HG03025 (cell line): ENCODE results near the gene TIMM22.

Experiments
- ATAC-seq: cut with Tn5 transposase; IDR thresholded peaks from one replicate; pipeline ENCODE4 v1.9.1; 2021; ENCODE audit warnings: mild to moderate bottlenecking, moderate library complexity; ENCODE audit not compliant: unreplicated experiment, low FRiP score

Gene TIMM22

DNA sequence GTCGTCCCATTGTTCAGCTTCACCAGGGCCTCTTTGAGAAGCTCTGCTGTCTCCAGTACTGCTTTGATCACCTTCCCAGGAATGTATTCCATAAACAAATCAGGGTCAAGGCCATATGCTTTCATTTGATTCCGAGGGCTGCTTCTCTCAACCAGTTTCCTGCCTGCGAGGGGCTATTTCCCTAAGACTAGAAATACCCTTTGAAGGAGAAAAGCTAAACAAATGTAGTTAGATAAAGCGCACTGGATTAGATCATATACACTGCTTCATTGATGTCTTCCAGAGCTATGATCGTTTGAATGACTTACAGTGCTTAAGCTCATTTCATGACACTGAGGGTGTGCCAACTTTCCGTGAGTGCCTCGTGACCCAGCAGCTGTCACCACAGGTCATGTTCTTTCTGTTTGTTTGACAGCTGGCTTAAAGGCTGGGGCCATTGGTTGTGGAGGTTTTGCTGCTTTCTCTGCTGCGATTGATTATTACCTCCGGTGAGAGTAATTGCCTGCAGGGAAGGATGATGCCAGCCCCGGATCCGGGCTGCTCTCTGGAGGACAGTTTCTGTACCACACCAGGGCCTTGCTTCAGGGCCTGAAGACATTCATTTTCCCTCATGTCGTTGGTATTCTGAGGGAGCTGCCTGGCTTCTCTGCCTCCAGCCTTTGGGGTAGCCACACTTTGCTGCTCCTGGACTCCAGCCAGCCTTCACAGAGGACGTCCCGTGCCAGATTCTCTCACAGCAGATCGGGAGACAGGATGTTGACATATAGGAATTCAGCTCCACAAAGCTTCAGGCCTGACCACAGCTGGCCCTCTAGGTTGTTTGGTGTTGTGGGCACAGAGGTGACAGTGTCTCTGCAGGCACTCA lies 3.9 kb downstream of the TIMM22 start:
- ATAC-seq, result no peak

DNA sequence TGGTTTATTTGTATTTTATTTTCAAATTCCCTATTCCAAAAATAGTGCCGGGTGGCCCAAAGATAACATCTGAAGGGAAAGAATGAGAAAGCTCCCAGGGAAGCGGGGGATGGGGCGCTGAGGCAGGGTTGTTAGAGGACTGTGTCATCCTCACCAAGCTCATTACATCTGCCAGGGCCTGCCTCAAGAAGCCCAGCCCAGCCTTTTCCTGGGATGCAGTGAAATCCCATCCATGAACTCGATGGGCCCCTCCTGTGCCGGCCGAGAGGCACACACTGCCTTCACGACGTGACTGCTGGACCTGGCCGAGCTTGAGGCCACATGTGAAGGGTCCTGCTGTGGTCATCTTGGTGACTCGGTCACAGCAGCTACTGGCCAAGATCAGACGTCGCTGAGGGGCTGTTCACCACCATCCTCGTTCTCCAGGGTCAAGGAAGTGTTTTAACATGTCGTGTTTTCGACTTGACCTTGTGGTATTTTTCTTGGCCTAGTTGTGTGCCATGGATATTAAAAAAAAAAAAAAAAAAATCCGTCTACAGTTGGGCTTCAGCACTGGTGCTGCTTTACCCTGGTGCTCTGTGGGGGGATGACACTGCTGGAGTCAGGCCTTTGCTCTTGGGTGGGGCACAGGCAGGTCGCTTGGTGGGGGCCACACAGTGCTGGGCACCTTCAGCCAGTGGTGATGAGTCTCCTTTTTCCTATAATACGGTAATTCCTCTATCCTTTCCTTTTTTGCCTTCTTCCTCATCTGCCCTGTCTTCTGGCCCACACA lies 4.9 kb downstream of the TIMM22 start:
- ATAC-seq, result no peak

DNA sequence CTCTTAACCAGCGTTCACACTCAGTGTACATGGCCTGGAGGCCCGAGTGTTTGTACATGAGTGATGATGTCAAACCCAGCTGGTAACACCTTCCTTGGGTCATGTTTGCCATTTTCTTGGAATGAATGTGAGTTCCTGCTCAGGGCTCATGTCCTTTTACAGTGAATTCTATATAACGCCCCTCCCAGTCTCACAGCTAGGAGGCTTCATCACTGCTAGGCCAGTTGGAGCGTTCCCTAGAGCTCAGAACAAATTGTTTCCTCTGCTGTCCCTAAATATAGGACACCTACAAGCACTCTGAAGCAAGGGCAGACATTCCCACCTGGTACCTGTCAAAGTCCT lies 5.5 kb downstream of the TIMM22 start:
- ATAC-seq, result no peak

DNA sequence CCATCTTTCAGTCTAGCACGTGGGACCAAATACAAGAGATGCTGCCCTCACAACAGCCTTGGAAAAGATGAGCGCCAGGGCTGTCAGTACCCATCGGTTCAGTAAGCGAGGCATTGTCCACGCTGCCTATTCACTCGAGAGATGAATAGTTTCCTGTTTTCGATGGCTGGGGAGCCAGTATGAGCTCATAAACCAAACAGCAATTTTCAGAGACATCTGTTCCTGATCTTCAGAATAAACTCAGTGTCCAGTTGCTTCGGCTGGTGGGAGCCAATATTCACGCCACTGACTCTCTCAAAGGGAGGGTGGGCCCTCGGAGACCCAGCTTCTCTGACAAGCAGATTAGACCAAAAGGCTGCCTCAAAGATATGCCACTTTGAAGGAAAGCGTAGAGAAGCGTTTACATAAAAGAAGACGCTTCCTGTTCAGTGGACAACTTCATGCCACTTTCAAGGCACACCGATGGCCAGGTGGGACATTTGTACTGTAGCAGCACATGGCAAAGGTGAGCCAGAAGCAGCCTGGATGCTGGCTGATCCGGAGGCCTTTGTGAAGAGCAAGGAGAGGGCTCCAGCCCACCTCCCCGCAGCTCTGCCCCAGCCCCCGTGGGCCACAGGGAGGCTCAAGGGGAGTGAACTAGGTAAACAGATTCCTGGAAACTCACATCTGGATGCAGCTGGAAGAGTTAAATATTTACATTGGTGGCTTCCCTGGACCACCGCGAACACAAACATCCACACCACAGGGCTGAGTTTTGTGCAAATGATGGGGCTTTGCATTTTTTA lies 6.0 kb downstream of the TIMM22 start:
- no peak for ATAC-seq

DNA sequence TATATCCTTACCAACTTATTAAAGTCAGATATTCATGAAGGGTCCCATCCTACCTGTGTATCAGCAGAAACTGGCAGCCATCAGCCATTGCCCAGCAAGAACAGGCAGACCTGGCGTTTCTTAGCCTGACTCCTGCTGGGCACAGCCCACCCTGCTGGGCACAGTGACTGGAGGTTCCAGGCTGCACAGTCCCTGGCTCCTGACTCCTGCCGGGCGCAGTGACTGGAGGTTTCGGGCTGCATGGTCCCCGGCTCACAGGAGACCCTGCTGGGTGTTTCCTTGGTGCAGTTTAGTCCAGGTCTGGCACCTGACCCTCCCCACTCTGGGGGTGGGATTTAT lies 6.7 kb downstream of the TIMM22 start:
- no peak for ATAC-seq

DNA sequence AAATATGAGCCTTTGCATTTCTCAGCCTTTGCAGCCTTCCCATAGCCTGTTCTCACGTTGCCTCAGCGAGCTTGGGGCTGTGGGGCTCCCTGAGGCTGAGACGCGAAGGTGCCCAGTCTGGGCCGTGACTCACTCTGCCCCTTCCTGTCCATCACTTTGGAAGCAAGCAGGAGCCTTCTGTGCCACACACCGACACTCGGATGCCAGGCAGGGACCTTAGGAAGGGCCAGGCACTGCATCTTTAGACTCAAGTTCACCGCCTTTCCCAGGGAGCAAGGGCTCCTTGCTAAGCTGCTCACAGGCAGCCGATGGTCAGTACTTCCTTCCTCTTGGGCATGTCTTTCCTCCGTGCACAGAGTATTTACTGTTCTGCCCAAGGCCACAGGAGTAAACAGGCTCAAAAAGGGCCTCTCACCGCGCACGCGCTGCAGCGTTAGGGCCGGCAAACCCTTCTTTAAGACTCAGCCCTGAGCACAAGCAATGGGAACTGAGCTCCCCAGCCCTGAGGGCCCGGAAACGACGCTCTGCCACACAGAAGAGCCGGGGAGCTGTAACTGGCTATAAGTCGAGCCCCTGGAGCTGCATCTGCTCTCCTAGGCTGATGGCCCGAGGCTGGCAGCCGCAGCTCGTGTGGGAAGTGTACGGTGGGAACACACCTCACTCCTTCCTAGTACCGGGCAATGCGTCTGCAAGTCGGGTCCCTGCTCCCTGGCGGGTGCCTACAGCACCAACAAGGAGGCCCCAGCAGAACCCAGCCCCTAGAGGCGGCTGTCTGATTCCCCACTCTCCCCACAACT lies 7.2 kb downstream of the TIMM22 start:
- no peak for ATAC-seq

DNA sequence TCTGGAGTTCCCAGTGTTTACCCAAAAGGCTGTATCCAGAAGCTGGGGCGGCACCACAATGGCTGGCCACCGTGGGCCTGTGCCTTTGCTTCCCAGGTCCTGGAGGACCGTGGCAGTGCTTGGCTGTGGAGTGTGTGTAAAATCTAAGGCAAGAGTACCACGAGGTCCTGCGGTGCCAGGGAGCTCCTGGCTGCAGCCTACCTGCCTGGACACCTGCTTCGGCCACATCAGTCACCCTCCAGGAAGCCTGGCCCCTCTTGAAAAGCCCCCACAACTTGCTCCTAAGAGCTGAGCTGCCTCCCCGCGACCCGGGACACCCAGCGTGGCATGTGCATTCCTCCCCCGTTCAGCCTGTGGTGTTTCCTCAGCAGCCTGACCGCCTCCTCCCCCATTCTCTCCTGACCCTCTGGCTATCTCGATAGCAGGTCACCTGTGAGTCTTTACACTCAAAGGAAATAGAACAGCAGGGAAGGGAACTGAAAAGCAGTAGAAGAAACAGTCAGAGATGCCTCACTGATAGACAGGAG lies 7.9 kb downstream of the TIMM22 start:
- ATAC-seq, result no peak

DNA sequence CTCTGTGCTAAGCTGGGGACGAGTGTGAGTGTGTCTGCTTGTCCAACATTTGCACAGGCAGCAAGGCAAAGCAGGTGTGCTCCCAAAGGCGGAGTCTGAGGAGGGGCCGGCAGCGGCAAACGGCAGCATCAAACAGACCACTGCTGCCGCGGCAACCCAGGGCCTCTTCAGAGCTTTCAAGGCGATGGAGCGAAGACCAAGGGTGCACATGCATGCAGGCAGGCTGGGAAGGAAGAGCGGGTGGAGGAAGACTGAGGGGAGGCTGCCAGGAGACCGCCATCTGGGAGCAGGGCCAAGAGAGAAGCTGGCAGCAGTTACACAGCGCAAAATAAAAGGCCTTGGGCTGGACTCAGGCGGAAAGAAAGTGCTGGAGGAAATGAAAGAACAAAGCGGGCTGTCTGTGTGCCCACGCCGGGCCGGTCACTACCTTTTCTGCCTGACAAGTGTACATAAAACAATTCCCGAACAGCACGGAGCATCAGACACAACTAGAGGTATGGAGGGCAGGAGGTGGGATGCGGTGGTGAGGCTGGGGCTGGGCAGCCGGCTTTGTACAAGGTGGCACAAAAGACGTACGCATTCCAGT lies 8.5 kb downstream of the TIMM22 start:
- no peak for ATAC-seq

DNA sequence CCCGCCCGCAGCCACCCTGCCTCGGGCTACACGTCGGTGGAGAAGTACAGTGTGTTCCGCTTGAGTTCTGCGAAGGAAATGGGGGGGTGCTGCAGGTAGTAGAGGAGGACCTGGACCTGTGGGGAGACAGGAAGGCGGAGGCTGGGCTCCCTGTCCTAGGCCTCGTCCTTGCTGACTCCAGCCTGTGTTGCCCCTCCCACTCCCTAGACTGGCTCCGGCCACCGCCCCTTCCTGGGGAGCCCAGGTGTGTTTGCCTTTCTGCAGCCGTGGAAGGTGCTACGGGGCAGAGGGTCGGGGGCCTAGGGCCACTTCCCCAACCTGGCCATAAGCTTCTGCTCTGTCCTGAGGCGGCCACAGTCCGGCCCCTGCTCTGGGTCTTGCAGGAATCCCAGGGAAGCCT lies 9.1 kb downstream of the TIMM22 start:
- no peak for ATAC-seq

DNA sequence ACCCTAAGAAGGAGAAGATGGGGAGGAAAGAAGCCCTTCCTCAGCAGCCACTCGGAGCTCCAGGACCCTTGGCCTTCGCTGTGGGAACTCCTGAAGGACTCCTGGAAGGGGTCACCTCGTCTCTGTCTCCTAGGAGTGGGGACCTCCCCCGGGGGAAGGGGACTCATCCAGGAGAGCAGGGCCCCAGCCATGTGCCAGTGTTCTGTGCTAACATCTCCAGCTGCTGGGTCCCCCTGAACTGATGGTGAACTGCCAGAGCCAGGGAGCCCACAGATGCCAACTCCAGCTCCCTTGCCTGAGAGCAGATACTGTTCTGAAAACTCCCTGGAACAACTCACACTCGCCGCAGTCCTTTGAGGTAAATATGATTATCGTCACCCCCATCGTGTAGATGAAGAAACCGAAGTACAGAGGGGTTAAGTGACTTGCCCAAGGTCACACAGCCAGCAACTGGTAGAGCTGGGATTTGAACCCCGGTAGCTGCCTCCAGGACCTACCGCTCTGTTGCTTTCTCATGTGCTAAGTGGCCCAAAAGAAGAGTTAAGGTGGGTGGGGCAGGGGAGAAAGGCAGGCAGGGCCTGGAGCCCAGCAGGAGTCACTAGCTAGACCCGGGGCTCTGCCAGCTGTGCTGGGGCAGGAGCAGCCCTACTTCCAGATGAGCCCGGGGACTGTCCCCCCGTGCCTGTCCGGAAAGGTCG lies 10.5 kb downstream of the TIMM22 start:
- ATAC-seq, result no peak

DNA sequence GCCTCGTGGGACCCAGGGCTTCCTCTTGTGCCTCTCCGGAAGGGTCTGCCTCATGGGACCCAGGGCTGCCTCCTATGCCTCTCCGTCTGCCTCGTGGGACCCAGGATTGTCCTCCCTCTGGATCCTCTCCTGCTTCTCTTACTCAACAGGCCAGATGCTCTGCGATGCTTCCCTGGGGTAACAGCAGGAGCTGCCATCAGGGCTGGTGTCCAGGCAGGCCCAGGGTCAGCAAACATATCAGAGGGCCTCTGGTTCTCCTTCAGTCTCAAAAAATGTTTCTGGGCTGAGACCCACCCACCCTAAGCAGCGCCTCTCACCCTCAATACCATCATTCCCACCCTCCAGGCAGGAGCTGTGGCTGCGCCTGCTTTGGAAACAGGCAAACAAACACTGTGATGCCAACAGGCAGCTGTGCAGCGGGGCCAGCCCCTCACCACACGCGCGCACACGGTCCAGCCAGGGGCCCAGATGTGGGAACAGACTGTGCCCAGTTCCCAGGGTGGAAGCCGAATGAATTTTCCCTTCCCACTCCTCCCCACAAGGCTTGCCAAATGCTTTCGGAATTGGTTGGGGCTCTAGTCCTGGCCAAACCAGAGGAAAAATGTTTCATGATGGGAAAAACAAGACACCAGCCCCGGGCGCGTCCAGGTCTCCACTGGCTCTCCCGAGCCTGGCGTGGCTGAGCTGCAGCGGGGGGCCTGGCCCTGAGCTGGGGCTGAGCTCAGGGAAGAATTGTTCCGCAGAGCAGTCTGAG lies 11.3 kb downstream of the TIMM22 start:
- no peak for ATAC-seq

DNA sequence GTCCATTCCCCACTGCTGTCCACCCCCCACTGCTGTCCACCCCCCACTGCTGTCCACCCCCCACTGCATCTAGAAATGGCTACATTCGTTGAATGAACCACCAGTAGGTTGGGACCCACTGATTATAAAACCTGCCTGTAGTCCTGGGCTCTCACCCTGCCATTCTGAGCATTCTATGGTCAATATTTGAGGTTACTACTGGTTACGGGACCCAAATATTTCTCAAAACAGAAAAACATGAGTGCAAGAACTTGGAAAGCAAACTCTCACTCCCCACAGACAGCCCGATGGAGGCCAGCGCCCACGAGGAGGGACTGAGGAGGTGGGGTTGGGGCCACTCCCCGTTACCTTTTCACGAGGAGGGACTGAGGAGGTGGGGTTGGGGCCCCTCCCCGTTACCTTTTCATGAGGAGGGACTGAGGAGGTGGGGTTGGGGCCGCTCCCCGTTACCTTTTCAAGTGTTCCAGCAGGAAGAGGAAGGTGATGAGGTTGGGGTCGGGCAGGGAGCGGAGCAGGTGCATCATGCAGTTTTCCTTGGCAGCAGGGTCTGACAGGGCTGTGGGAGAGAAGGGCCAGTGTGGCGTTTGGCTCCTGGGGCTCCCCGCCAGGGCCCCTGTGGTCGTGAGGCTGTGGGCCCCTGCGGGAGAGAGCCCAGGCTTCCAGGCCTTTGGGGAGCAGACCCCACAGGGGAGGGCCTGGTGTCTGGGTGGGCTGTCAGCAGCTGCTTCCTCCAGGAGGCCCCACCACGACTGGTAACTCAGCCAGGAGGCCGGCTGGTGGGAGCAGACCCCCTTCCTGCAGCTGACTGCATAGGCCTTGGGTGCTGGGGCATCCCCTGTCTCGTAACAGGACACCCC lies 12.5 kb downstream of the TIMM22 start:
- no peak for ATAC-seq

DNA sequence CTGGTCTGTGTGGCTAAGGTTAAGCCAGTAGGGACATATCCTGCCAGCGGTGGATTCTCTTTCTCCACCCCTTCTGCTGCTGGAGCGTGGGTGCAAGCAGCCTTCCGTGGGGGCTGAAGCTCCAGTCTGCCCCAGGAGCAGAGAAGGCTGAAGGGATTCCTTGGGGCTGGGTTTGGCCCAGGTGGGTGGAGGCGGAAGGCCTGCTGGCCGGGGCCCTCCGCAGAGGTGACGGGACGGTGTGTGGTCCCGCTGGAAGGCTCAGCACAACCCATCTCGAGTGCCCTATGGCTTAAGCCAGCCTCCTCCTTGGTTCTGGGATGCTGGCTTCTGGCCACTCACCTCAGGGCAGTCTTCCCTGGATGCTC lies 13.1 kb downstream of the TIMM22 start:
- ATAC-seq, result no peak

DNA sequence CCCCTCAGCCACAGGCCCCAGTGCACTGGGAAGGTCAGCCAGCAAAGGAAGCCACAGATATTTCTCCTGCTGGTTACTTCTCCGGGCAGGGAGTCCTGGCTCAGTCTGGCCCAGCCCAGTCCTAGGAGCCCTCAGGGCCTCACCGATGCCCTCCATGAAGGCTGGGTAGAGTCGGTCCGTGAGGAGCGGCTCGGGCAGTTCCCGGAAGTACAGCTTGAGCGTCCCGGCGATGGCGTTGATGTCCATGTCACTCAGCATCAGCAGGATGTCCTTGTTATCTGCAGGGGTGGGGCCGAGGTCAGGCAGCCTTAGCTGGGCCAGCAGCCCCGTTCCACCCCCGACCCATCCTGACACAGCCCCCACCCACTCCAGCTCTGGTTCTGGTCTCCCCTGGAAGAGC lies 13.7 kb downstream of the TIMM22 start:
- ATAC-seq, result no peak

DNA sequence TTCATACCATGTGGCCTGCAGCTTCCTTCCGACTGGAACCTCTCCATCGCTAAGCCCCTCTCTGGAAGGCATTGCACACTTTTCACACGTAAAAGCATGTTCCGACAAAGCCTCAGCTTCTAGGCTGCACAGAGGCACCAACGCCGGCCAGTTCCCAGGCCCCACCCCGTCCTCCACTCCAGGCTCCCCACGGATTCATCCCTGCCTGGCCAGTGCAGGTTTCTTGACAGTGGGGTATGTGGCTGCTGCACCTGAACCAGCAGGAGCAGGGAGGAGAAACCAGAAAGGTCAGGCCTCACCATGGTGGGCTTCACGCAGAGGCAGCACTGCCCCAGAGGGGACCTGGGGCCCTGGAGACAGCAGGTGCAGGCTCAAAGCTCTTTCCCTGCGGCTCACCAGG lies 14.2 kb downstream of the TIMM22 start:
- ATAC-seq, result no peak

DNA sequence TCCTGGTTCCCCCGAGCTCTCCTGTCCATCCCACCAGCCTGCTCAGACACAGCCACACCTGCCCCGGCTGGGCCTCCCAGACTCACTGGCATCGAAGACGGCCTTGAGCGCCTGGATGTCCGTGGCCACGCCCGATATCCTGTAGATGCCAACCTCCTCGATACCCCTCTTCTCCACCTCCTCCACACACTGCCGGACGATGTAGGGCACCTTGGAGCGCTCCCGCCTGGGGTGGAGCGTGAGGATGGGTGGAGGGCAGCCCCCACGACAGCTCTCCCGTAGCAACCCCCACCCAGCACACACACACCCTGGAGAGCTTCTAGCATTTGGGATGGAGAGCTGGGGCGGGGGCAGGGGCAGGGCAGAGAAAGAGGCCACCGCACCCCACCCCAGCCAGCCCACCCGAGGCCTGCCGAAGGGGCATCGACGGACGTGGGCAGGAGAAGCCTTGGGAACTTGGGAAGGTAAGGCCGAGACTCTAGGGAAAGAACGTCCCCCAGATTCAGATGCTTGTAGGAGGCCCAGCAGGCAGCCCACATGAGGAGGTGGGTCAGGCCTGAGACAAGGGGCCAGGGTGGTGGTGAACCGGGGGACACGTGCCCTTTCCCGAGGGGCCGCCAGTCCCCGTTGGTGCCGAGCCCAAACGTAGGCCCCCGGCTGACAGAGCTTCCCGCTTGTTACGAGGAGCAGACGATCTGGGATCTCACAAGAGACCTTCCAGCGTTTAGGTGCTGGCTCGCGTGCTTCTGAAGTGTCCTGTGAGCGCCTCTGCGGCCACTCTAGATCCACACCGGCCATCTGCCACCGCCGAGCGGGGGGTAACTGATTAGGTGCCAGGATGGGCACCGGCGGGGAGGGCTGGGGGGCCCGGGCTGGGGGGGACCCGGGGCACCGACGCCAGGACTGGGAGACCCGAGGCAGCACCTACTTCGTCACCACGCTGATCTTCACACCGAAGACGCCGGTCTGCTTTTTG lies 15.1 kb downstream of the TIMM22 start:
- no peak for ATAC-seq
